GM12801 (cell line): Measurements from ENCODE around the gene PPP1CB.

Experiments used
- TF ChIP-seq, protein P1 (sequence below): IDR thresholded peaks from one replicate; pipeline ENCODE4 v1.5.1; 2011; ENCODE audit warnings: control low read depth; ENCODE audit not compliant: insufficient read length; ENCODE audit errors: extremely low read depth

PPP1CB gene

GRCh38 chr2:28746429-28747111 lies 5.1 kb upstream of the PPP1CB start:
- TF ChIP-seq, protein P1, sequence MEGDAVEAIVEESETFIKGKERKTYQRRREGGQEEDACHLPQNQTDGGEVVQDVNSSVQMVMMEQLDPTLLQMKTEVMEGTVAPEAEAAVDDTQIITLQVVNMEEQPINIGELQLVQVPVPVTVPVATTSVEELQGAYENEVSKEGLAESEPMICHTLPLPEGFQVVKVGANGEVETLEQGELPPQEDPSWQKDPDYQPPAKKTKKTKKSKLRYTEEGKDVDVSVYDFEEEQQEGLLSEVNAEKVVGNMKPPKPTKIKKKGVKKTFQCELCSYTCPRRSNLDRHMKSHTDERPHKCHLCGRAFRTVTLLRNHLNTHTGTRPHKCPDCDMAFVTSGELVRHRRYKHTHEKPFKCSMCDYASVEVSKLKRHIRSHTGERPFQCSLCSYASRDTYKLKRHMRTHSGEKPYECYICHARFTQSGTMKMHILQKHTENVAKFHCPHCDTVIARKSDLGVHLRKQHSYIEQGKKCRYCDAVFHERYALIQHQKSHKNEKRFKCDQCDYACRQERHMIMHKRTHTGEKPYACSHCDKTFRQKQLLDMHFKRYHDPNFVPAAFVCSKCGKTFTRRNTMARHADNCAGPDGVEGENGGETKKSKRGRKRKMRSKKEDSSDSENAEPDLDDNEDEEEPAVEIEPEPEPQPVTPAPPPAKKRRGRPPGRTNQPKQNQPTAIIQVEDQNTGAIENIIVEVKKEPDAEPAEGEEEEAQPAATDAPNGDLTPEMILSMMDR: no peak

- TF ChIP-seq, protein P1: no peak
Measured at GRCh38 chr2:28747714-28748113, 3.9 kb upstream of the PPP1CB start.

GRCh38 chr2:28748176-28748575 lies 3.5 kb upstream of the PPP1CB start:
- TF ChIP-seq, protein P1: no peak

DNA sequence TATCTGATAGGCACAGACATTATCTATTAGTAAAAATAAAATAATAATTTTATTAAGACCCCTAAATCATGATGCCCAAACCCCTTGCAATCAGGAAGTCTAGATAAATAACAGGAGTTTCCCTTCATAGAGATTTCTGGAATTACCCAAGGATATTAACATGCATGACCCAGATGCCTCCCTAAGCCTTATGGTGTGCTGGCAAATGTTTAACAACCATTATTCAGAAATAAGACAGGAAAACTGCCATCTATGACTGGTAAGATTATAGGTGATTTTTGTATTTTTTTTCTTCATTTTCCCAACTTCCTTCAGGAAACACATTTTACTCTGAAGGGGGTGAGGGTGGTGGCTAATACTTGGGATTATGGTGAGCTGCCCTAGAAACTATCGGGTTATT lies 2.7 kb upstream of the PPP1CB start:
- TF ChIP-seq, protein P1: no peak

DNA sequence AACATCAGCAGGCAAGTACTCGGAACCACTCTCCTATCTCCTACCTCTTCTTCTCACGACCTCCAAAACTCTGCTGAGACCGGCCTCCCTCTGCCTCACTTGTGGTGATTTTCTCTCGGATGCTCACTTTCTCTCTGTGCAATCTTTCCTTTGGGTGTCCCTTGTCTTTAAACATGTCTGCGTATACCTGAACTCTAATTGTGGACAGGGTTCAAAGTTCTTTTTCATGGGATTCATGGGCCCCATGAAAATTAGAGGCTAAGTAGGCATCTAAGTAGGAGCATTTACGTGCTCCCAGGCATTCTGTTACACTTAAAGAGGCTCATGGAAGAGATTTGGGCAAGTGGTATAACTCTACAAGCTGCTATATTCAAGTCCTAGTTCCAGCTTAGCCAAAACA lies 2.1 kb upstream of the PPP1CB start:
- TF ChIP-seq, protein P1: no peak

GRCh38 chr2:28750316-28751251 lies 1.0 kb upstream of the PPP1CB start:
- TF ChIP-seq, protein P1: no peak

GRCh38 chr2:28751956-28752630 lies 463 bp downstream of the PPP1CB start:
- TF ChIP-seq, protein P1: no peak
